Liver (tissue), 3 donors: ENCODE measurements around the gene ZC2HC1C.

ENCODE experiments used
- CTCF ChIP-seq: fragments of 150-350 bp; IDR thresholded peaks from 2 replicates; pipeline ENCODE4 v1.5.1; 2017; ENCODE audit warnings: improper control_type of control experiment, low read depth, low read length; ENCODE audit not compliant: missing input control
- JUND ChIP-seq, 2 donors: IDR thresholded peaks; 2 replicates each; pipeline ENCODE4 v1.6.1; 2016; ENCODE audit warnings: antibody characterized with exemption in 2 of 2
- RXRA ChIP-seq, 2 donors: IDR thresholded peaks; 2 replicates each; pipeline ENCODE4 v1.6.1; 2017 to 2018; ENCODE audit warnings: antibody characterized with exemption in 2 of 2, mild to moderate bottlenecking in 1 of 2
- SP1 ChIP-seq: IDR thresholded peaks from 2 replicates; pipeline ENCODE4 v1.6.1; 2018; ENCODE audit warnings: antibody characterized with exemption, mild to moderate bottlenecking
- donor health status: healthy.
- donor health status: healthy.

DNA sequence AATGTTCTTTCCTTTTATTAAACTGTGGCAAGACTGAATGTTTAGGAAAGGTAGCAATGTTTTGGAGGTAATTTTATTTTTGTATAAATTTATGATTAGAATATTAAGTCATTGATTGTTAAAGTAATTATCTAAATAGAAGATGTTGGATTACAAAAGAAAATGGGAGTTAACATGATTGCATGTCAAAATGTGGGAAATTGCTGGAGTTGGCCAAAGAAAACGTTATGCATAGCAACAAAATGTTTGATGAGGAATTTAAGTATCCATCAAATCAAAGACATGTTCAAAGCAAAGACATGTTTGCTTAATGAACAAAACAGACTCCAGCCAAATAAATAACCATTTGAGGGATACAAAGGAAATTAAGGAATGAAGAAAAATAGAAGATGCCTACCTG, 15.0 kb upstream of the ZC2HC1C start:
- no peak for TF ChIP-seq CTCF
- no peak for TF ChIP-seq SP1
- no peak for TF ChIP-seq JUND (IDR thresholded peaks at IDR 0.05)
- TF ChIP-seq RXRA (IDR thresholded peaks at IDR 0.05), result no peak
